UCSD-AML1 (cell line): ENCODE results near the gene NPHP4.

Experiments used
- DNase-seq: peaks from one replicate; lab custom pipeline; 2025; ENCODE audit not compliant: unreplicated experiment; lab: John Stamatoyannopoulos, UW

Gene NPHP4

GRCh38 chr1:5991381-5992025, 722 bp downstream of the NPHP4 start:
- peak; percentile 45 for DNase-seq

- no peak for DNase-seq
Measured at GRCh38 chr1:5990913-5991312, 1.3 kb downstream of the NPHP4 start.

GRCh38 chr1:5989731-5990271, 2.4 kb downstream of the NPHP4 start:
- DNase-seq: no peak

- DNase-seq: no peak
Measured at GRCh38 chr1:5989286-5989605, 3.0 kb downstream of the NPHP4 start.

GRCh38 chr1:5988596-5989285, 3.5 kb downstream of the NPHP4 start:
- no peak for DNase-seq

- DNase-seq: no peak
Measured at GRCh38 chr1:5986018-5986417, 6.2 kb downstream of the NPHP4 start.

GRCh38 chr1:5985250-5985649, 7.0 kb downstream of the NPHP4 start:
- DNase-seq: no peak

GRCh38 chr1:5983361-5984103, 8.7 kb downstream of the NPHP4 start:
- DNase-seq: no peak

GRCh38 chr1:5982868-5983267, 9.4 kb downstream of the NPHP4 start:
- no peak for DNase-seq

- no peak for DNase-seq
Measured at GRCh38 chr1:5982276-5982675, 9.9 kb downstream of the NPHP4 start.

- no peak for DNase-seq
Measured at GRCh38 chr1:5981009-5981380, 11.2 kb downstream of the NPHP4 start.

- peak; percentile 68 for DNase-seq
Measured at GRCh38 chr1:5980314-5981008, 11.8 kb downstream of the NPHP4 start.

GRCh38 chr1:5979536-5980313, 12.5 kb downstream of the NPHP4 start:
- DNase-seq: no peak

- no peak for DNase-seq
Measured at GRCh38 chr1:5978452-5978851, 13.8 kb downstream of the NPHP4 start.

- DNase-seq: no peak
Measured at GRCh38 chr1:5977494-5978444, 14.5 kb downstream of the NPHP4 start.

GRCh38 chr1:5976726-5977493, 15.3 kb downstream of the NPHP4 start:
- DNase-seq: no peak

- DNase-seq: no peak
Measured at GRCh38 chr1:5976231-5976630, 16.0 kb downstream of the NPHP4 start.

GRCh38 chr1:5975133-5975880, 16.9 kb downstream of the NPHP4 start:
- peak; percentile 72 for DNase-seq
